ENCODE results near the gene ASB2.
A peak's percentile ranks its signal among the peaks of the same experiment; 100 is the strongest.

Gene ASB2

DNA sequence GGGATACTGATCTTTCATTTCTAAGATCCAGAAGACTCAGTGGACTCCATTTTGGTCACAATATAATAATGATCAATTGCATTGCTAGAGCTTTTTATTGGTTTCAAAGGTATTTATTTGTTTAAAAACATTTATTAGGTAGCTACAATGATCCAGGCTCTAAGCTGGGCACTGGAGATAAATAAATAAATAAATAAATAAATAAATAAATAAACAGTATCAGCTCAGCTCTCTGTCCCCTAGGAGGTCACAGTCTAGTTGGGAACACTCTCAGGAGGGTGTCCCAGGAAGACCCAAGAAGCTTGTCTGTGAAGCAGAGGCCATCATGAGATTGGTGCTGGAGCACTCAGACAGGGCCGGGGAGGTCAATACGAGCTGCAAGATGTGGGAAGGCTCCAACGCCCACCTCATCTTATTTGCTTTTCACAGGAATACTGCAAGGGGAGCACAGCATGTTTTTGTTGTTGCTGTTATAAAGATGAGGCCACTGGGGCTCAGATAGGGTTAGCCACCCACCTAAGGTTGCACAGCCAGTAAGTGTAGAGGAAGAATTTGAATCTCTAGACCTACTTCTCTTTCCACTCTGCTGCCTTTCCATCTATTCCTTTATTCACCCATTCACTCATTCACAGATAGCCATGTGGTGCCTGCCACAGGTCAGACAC, 15.5 kb downstream of the ASB2 start:
- no peak for DNase-seq

DNA sequence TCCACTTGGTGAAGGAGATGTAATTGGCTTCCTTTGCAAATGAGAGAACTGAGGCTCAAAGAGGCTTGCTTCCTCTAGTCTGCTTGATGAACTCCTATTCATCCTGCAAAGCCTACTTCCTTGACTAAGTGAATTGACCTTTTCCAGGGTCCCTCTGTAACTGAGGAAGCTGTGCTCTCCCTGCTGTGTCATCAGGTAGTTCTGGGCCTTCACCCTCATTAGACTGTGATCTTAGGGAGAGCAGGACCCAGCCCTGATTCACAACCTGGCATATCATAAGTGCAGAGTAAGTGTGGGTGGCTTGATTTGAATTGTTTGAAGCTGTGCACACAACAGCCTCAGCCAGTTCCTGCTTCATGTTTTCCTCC, 16.3 kb downstream of the ASB2 start:
- no peak for DNase-seq

DNA sequence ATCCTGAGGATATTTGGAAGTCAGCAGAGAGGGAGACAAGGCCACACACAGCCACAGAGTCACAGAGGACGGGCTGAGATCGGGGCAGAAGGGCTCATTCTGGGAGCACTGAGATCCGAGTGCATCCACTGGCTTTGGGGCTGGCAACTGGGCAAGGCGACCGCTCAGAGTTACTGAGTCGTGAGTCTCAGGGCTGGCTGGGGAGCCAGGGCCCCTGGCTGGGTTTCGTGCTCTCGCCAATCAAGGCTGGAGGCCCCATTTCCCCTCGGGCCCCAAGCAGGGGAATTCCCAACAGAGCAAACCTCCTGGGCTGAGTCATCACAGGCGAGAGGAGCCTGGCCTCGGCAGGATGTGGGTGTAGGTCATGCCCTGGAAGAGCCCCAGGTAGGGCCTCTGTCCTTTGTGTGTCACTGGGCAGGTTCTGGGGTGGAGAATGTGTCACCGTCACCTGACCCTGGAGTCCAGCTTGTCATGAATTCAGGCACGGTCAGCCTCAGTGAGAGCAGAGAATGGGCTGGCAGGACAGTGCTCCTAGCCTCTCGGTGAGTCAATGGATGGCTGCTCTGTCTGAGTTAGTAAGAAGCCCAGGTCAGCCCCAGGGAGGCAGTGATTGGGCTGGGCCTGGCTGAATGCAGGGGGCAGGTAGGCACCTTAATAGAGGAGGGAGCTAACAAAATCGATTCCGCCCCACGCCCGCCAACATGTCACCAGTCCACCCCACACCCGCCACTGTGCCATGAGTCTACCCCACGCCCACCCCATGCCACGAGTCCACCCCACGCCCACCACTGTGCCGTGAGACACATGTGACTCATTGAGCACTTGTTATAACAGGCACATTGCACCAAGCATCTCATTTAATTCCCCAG, 16.9 kb downstream of the ASB2 start:
- DNase-seq: peak; percentile 92 to 93

DNA sequence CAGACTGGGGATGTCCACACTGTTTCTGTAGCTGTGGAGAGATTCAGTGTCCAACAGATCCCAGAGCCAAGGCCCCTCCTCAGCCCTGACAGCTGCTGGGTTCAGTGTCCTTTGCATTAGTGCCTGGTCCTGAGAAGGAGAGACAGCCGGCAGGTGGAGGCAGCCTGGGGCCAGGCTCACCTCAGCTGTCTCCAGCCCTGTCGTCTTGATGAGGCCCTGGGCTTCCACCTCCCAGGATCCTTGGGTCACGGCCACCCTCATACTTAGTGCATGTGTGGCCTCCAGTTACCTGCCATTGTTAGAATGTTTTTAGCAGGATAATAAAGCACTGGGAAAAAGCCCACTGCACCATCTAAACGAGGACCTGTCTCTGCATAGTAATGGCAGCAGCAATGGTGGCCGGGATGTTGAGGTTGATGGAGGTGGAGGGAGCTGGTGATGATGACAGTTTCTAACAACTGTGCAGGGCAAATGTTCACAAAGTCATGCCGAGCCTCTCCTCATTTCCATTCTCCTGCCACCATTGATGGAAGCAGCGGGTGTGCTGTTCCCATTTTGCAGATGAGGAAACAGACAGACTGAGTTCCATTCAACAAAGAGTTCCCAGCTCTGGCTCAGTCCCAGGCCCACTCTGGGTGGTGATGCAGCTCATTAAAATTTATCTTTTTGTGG, 17.7 kb downstream of the ASB2 start:
- DNase-seq: no peak

DNA sequence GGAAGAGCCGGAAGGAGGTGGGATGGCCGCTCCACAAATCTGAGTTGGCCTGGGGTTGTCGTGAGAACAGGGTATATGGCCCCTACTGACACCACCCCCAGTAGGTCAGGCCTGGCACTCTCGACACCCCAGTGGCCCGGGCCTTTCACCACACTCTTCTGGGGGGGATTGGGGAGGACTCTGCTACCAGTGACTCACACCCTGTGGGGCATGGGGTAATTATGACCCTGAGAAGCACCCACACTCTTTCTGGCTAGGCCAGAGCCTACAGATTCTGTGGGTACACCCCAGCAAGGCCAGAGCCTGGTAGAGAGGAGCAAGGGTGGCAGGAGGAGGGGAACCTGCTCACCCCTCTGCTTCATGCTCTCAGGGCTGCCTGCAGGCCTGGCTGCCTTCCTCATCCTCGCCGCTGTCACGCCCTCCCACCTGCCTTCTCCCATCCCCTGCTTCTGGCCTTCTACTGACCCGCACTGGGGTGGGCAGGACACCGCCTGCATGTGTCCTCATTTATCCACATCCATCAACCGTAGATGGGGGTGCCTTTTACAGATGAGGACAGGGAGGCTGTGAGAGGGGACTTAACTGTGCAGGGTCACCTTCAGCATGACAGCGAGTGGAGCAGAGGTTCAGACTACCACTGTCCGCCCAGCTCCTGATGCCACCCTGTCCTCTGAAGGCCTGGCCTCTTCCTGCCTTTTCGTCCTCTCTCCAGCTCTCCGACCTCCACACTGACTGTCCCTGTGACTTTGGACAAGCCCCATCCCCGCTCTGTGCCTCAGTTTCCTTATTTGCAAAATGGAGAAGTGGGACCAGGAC, 18.4 kb downstream of the ASB2 start:
- no peak for DNase-seq

DNA sequence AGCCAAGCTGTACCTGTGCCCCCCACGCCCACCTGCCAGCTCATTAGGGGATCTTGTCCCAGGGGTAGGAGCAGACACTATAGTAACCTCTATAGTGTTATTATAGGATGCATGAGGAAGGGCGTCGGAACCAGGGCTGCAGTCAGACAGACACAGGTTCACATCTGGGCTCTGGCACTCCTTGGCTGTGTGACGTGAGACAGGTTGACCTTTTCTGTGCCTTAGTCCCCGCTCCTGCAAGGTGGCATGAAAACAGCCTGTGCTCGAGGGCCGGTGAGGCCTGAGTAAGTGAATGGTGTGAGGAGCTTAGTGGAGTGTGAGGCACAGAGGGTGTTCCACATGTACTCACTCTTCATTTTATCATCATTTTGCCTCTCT, 19.0 kb downstream of the ASB2 start:
- DNase-seq: no peak

DNA sequence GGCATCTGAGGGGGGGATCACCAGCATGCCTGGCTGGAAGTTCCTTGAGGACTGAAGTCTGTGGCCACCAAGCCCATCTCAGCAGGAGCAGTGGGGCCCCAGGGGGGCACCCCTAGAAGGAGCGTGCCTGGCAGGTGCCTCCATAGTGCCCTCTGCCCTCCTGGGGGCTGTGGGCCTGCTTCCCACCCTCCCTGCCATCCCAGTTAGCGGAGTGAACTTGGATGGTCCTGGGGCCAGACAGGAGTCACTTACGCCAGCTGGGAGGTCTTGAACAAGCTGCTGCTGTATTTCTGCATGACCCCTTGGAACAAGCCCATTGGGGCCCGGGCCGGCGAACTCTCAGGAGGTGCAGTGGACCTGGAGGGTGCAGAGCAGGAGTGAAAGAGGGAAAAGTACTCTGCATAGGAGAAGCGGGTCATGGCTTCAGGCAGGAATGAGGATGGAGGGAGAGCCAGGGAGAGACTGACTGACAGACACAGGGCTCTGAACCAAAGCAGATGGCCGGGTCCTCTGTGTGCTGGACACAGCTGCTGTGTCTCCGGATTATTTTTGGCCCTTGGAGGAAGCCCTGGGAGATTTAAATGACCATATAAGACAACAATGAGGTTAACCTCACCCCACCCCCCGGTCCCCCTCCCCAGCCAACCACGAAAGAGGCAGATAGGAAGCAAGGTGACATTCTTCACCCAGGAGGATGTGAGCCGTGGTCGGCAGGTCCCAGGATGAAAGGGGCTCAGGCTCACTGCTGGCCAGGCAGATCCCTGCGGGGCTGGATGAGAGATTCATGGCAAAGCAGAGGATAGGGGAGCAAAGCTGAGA, 19.6 kb downstream of the ASB2 start:
- DNase-seq: no peak

DNA sequence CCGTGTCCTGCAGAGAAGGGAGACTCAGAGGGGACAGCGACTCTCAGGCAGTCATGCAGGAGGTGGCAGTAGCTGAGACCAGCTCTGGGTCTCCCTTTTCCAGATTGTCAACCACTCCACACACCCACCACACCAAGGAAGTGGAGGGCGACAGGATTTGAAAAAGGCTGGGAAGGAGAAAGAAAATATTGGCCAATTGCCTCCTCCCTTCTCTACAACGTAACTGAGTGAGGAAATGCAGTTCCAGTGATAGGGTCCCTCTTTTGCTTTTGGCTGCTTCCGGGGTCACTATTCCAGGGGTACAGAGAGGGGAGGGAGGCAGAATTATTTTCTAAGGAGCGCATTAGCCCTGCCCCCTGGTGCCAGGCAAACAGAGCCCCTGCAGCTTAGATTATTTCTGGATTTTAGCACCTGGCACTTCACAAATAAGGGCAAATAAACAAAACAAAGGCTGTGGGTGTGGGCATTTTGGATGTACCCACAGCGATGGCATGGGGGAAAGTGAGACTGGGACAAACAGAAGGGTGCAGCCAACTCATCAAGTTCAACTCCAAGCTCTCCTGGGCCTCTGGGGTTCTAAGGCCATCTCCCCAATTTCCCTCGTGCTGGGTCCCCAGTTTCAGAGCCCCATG, 20.4 kb downstream of the ASB2 start:
- DNase-seq: no peak

DNA sequence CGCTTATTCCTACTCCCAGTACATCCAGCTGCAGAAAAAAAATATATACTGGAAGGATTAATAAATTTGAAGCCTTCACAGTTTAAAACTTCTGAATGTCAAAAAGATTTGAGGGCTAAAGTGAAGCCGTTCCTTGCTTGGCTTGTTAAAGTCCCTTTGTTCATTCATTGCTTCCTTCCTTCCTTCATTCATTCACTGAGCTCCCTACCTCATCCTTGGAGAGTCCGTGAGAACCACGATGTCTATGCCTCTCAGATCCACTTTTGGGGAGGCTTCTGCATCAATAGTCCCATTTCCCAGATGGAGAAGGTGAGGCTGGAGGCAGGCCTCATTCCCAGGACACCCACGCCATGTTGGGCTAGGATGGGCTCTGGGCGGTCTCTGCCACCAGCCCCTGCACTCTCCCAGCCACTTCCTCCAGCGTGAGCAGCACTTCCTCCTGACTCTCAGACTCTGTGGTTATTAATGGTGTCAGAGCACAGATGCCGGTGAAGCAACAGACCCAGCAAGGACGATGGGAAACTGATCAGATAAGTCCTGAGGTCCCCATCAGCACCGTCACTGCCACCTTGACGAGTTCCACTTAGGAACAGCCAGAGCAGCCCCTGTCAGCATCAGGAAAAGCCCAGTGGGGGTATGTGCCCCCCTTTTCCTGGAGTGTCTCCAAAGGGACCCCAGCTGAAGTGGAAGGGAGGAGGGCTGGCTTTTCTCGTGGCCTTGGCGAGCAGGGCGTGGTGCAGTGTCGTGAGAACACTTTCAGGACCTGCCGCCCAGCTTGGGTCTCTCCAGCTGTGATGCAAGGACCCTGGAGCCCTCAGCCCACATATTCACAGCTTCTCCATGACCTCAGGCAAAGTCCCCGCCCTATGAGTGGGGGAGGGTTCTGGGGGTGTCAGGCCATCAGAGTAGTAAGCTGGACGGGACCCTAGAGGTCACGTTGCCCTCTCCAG, 21.2 kb downstream of the ASB2 start:
- peak; percentile 65 to 71 for DNase-seq

DNA sequence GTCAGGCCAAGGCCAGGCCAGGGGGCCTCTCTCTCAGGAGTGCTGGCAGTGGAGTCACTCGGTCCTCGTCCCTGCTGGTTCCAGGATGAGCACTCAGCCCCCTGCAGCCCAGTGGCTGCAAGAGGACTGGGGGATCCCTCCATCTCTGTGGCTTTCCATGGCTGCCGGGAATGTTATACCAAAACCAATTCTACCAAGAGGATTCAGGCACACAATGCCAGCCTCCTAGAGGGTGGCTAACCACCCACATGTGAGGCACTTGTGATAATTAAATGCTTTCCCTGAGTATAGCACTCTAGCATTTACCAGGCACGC, 21.9 kb downstream of the ASB2 start:
- no peak for DNase-seq

DNA sequence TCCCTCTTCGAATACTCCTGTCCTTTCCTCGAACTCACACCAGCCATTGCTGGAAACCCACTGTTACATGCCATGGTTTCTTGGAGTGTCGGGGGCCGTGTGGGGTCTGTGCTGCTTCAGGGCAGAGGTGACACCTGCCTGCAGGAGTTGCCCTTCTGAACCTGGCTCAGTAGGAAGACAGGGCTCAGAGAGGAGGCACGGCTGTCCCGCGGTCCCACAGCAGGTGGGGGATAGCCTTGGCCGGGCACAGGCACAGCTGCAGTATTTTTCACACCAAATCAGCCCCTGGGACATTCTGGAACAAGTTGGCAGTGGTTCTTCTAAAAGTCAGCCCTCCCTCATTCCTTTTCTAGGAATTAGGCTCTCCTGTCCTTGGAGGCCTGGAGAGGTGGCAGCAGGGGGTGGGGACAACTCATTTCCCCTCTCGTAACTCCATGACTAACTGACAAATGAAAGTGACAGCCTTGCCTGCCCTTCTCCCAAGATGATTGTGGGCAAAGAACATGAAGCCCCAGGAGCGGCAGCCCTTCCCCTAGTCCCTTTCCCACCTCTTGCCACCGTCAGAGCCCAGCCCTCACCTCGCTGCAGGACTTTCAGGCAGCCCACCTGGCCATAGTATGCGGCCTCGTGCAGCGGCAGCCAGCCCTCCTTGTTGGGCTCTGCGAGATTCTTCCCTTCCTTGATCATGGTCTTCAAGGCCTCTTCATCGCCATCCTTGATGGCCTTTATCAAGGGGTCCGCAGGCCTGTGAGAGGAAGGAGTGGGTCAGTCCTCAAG, 22.4 kb downstream of the ASB2 start:
- DNase-seq: no peak

DNA sequence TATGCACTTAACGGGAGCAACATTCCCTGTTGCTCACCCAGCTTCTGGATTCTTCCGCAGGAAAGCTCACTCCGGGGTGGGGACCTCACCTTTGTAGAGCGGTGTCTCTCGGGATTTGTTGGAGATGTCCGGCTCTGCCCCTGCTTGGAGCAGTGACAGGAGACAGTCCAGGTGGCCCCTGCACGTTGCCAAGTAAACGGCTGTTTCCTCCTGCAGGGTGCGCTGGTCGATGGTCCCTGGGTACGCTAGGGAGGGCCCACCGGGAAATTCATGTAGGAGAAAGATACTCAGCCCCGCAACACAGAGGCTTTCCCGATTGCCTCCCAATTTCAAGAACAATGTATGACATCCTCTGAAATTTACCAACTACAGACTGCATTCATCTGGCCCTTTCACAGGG, 23.1 kb downstream of the ASB2 start:
- no peak for DNase-seq

DNA sequence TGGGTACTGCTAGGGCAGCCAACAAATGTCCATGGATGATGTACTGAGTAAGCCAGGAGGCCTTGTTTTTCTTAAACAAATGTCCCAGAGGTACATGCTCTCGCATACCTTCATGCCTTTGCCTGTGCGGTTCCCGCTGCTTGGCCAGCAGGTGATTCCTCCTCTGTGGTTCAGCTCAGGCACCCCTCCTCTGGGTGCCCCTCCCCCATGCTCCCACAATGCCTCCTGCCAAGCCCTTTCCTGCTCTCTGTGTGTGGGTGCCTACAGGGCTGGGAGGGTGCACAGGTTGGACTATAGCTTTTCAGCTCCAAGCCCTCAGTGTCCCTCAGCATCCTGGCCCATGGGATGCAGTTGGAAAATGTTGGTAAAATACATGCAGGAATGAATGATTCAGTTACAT, 23.5 kb downstream of the ASB2 start:
- DNase-seq: no peak

DNA sequence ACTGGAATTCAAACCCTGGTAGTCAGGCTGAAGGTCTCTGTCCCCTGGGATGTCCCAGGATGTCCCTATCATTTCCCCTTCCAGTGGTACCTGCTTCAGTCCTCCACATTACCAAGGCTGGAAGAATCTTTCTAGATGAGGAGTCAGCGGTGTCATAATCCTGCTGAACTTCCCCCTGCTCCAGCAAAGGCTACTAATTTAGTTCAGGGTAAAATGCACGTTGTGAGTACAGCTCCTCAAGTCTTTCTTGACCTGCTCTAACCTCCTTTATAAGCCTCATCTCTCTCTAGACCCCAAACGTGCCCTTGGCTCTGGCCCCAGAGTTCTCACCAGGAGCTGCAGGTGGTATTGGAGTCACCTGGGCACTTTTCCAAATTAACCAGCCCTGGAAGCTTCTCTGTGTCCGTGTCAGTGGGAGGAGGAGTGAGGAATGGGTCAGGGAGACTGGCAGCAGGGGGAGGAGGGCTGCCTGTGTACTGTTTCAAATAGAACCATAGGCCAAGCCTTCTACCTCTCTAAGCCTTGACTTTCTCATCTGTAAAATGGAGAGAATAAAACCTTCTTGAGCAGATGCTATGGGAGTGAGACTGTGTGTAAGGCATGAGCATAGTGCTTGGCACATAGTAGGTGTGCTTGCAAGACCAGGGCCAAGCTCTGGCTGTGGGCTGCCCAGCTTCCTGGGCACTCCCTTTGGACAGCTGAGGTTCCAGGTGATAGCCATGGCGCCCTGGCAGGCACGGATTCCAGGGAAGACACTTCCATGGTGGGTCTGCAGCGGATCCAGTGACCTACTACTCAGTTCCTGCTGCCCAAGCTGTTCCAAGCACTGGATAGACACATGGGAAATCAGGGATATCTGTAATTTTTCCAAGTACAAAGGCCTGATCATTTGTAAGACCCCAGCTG, 24.5 kb downstream of the ASB2 start:
- no peak for DNase-seq

DNA sequence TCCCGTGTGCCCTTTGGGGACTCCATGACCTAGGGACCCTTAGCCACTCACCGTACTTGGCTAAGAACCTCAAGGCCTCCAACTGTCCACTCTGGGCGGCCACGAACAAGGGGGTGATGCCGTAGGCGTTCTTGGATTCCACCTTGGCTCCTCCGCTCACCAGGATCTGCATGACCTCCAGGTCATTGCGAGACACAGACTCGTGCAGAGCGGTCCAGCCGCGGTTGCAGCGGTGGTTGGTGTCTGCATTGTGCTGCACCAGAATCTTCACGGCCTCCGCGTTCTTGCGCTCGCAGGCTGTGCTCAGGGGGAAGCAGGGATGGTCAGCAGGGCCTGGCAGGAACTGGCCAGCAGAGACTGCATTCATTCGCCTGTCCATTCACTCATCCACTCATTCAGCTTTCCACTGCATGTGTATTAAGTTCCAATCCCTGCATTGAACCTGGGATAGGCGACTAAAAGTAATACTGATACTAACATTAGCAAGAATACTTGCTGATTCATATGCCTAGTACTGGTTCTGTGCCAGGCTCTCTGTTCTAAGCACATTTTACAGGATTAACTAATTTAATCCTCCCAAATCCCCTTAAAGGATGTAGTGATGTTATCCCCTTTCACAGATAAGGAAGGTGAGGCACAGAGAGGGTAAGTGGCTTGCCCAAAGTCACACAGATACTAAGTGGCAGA, 25.3 kb downstream of the ASB2 start:
- DNase-seq: no peak

DNA sequence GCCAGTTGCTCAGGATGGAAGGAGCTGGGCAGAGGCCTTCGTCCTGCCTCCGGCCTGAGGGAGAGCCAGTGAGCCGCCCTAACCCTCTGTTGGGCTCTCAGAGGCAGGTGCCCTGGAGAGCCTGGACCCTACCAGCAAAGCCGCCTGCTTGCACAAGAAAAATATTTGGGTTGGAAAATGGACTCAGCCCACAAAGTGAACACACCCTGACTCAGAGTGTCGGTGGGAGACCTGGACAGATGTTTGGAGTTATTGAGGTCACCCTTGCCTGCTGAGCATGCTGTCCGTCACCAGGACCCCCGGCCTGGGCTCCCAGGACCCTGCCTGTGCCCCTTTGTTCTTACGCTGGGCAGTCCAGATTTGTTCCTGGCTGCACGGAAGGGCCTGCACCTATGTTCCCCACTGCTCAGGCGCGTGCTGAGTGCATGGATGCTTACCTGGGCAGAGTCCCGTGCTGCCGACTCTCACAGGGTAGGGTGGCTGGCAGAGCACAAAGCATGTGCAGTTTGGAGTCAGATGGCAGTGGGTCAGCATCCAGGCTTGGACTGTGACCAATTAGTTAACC, 26.8 kb downstream of the ASB2 start:
- DNase-seq: no peak

DNA sequence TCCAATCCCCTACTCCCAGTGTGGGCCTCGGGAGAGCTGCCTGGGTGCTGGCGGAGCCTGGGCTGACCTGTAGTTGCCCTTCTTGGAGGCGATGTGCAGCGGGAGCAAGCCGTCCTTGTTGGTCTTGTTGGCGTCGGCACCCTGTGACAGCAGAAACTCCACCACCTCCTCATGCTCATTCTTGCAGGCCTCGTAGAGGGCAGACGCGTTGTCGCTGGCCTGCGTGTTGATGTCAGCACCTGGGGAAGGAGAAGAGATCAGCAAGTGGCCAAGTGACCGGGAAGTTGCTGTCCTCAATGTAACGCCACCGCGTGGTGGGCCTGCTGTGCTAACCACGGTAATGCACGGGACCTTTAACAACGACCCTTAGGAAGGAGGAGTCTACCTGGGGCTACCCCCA, 29.1 kb downstream of the ASB2 start:
- DNase-seq: no peak

DNA sequence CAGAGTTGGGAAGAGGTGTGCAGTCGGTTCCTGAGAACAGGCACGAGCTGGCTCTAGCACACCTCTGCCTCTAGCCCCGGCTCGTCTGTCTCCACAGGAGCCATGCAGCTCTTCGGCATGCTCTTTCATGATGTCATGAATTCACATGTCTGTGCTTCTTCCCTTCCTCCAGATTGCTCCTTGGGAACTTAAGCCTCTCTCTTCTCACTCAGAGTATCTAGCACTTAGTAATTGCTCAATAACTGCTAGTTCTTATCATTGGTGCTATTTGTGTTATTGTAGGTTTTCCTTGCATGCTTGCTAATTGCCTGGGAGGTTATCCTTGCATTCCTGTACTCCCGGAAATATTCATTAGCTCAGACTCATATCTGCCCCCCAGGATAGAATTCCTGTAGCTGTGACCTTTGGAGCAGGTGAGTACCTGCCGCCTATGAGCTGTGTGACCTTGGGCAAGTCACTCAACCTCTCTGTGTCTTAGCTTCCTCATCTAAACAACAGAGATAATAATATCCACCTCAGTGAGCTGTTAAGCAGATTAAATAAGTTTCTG, 29.8 kb downstream of the ASB2 start:
- DNase-seq: no peak
